Gastrocnemius medialis (tissue), 4 donors: ENCODE data around the gene CTNNA2.

Experiments
- CTCF ChIP-seq, 5 experiments: fragments of 450-650 bp in 3 of 5; fragments of 200-600 bp in 2 of 5; sonication (generic) in 2 of 5; IDR thresholded peaks in 4 of 5; conservative IDR thresholded peaks in 1 of 5; 1 replicate in 4 of 5; 2 replicates in 1 of 5; pipeline ENCODE4 v1.5.1; 2016 to 2019; ENCODE audit warnings: antibody characterized with exemption in 5 of 5, mild to moderate bottlenecking in 3 of 5, moderate library complexity in 3 of 5
- POLR2A ChIP-seq, 2 donors: fragments of 450-650 bp; IDR thresholded peaks; one replicate each; pipeline ENCODE4 v1.6.1; 2017; ENCODE audit warnings: antibody characterized with exemption in 2 of 2, mild to moderate bottlenecking in 2 of 2, moderate library complexity in 2 of 2

- TF ChIP-seq CTCF (IDR thresholded peaks at IDR 0.05 in 4 of 5, conservative IDR thresholded peaks at IDR 0.05 in 1 of 5) (no peak), POLR2A (IDR thresholded peaks at IDR 0.05) (no peak)
These were observed 568.1 kb downstream of the CTNNA2 start for GRCh38 chr2:80080957-80081356.
